OCI-LY7 (cell line): ENCODE data around the gene PDCD6IP. TPM values are rescaled to one million over a fixed set of nuclear protein-coding genes. Genes with fewer than 3 reads are reported as not detected.

ENCODE experiments used
- BruUV-seq: library from RNA; stranded (reverse); fragments of 400-500 nt; replicated peaks from 2 replicates; lab custom pipeline; 2021; lab: Mats Ljungman, UMichigan
- CTCF ChIA-PET: fragments of 300-600 bp; sonication (Branson Sonifier 250); formaldehyde crosslinking; loops from one replicate; lab custom pipeline; 2022; ENCODE audit warnings: antibody characterized with exemption; ENCODE audit not compliant: unreplicated experiment; lab: Charles Lee
- POLR2A ChIA-PET: fragments of 300-600 bp; sonication (Branson Sonifier 250); formaldehyde crosslinking; loops from one replicate; lab custom pipeline; 2022; ENCODE audit warnings: antibody characterized with exemption; lab: Charles Lee
- DNase-seq: peaks from one replicate; pipeline ENCODE4 v3.0.0-alpha.2; 2015; ENCODE audit warnings: low spot score
- H2AFZ ChIP-seq: fragments of 200-600 bp; sonication (generic), shearing (Covaris generic); 2 replicates; pipeline ENCODE4 v1.6.1; 2014; ENCODE audit warnings: mild to moderate bottlenecking, antibody characterized with exemption, low read length, moderate library complexity
- H3K27ac ChIP-seq: fragments of 200-600 bp; sonication (generic); 2 replicates; pipeline ENCODE4 v1.5.1; 2014; ENCODE audit warnings: mixed run types, low read depth, mild to moderate bottlenecking, moderate library complexity, low read length, inconsistent platforms; ENCODE audit not compliant: poor library complexity, severe bottlenecking
- H3K36me3 ChIP-seq: fragments of 200-600 bp; sonication (generic); 2 replicates; pipeline ENCODE4 v1.6.1; 2014; ENCODE audit warnings: mild to moderate bottlenecking, antibody characterized with exemption, low read length, moderate library complexity, mixed read lengths; ENCODE audit not compliant: insufficient read depth
- H3K4me1 ChIP-seq: fragments of 200-600 bp; sonication (generic); 2 replicates; pipeline ENCODE4 v1.5.1; 2014; ENCODE audit warnings: mild to moderate bottlenecking, low read length; ENCODE audit not compliant: insufficient read depth, poor library complexity, severe bottlenecking
- H3K4me2 ChIP-seq: fragments of 200-600 bp; sonication (generic); 2 replicates; pipeline ENCODE4 v1.6.1; 2014; ENCODE audit warnings: mild to moderate bottlenecking, low read length
- H3K4me3 ChIP-seq: fragments of 200-600 bp; sonication (generic); 2 replicates; pipeline ENCODE4 v1.5.1; 2014; ENCODE audit warnings: mild to moderate bottlenecking, low read depth, low read length; ENCODE audit not compliant: poor library complexity, severe bottlenecking
- H3K79me2 ChIP-seq: fragments of 200-600 bp; sonication (generic); 2 replicates; pipeline ENCODE4 v1.6.1; 2016; ENCODE audit warnings: low read depth, mild to moderate bottlenecking, low read length, moderate library complexity, mixed read lengths; ENCODE audit not compliant: insufficient read depth
- H3K9me2 ChIP-seq: fragments of 200-600 bp; sonication (generic); 2 replicates; pipeline ENCODE4 v1.6.1; 2016; ENCODE audit warnings: mild to moderate bottlenecking, low read length, mixed read lengths; ENCODE audit not compliant: insufficient read depth
- H3K9me3 ChIP-seq: fragments of 200-600 bp; sonication (generic); 2 replicates; pipeline ENCODE4 v1.6.1; 2014; ENCODE audit warnings: mild to moderate bottlenecking, mixed run types, low read length, mixed read lengths
- H4K20me1 ChIP-seq: fragments of 200-600 bp; sonication (generic); 2 replicates; pipeline ENCODE4 v1.6.1; 2014; ENCODE audit warnings: mild to moderate bottlenecking, antibody characterized with exemption, low read length, moderate library complexity, mixed read lengths; ENCODE audit not compliant: insufficient read depth
- EZH2phosphoT487 ChIP-seq: fragments of 200-600 bp; sonication (generic); IDR thresholded peaks from 2 replicates; pipeline ENCODE4 v1.6.1; 2018; ENCODE audit warnings: low read depth, borderline replicate concordance, mild to moderate bottlenecking, mixed run types, antibody characterized with exemption, low read length, moderate library complexity, mixed read lengths
- intact Hi-C: fragments of 100-400 bp; cut with micrococcal nuclease; formaldehyde crosslinking; loops from one replicate; pipeline ENCODE4 v1.10.0; 2022; ENCODE audit not compliant: unreplicated experiment
- total RNA-seq, 2 experiments: library from RNA; depleted of rRNA in 1 of 2; stranded (reverse); fragments of >200 nt in 1 of 2; shearing (Covaris generic) in 1 of 2; gene quantifications; 2 replicates each; pipeline ENCODE4 v1.2.3, GENCODE V29; 2014 to 2022
- TF ChIP-seq, protein P1 (sequence below): fragments of 200-600 bp; sonication (generic); conservative IDR thresholded peaks from 2 replicates; pipeline ENCODE4 v1.5.1; 2014; ENCODE audit warnings: mild to moderate bottlenecking, antibody characterized with exemption, low read length, moderate library complexity, mixed read lengths

The PDCD6IP gene
- total RNA-seq, 2 experiments from 2014 or later = 75.5 to 216 TPM

- DNase-seq = no peak
- BruUV-seq = no TSS peak
- no peak overlapping the region for H3K4me2 ChIP-seq
- no peaks in the 10 kb centered on the region for H3K9me2 ChIP-seq
- no peak for TF ChIP-seq EZH2phosphoT487
- TF ChIP-seq, protein P1, sequence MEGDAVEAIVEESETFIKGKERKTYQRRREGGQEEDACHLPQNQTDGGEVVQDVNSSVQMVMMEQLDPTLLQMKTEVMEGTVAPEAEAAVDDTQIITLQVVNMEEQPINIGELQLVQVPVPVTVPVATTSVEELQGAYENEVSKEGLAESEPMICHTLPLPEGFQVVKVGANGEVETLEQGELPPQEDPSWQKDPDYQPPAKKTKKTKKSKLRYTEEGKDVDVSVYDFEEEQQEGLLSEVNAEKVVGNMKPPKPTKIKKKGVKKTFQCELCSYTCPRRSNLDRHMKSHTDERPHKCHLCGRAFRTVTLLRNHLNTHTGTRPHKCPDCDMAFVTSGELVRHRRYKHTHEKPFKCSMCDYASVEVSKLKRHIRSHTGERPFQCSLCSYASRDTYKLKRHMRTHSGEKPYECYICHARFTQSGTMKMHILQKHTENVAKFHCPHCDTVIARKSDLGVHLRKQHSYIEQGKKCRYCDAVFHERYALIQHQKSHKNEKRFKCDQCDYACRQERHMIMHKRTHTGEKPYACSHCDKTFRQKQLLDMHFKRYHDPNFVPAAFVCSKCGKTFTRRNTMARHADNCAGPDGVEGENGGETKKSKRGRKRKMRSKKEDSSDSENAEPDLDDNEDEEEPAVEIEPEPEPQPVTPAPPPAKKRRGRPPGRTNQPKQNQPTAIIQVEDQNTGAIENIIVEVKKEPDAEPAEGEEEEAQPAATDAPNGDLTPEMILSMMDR = 0 out of 2 replicates have a peak, but pooled peaks have one; percentile 18
- H3K9me3 ChIP-seq = no peaks in the 10 kb centered on the region
- ChIA-PET CTCF (no interaction called here), POLR2A (no interaction called here)
- H2AFZ ChIP-seq = no peak overlapping the region
- H4K20me1 ChIP-seq = no peaks in the 10 kb centered on the region
- intact Hi-C loops = loop anchor here (10.0 kb wide), 1 partner anchor 675 kb away; the partner anchor contains the start of gene CRTAP
- H3K4me1 ChIP-seq = peaks cover 5% of the 10 kb centered on the region
- H3K4me3 ChIP-seq = no peak overlapping the region
- H3K27ac ChIP-seq = no peak overlapping the region
- H3K36me3 ChIP-seq = no peaks in the 10 kb centered on the region
- H3K79me2 ChIP-seq = no peaks in the 10 kb centered on the region
These were observed 8.3 kb upstream of the PDCD6IP start for GRCh38 chr3:33790091-33790490.

DNA sequence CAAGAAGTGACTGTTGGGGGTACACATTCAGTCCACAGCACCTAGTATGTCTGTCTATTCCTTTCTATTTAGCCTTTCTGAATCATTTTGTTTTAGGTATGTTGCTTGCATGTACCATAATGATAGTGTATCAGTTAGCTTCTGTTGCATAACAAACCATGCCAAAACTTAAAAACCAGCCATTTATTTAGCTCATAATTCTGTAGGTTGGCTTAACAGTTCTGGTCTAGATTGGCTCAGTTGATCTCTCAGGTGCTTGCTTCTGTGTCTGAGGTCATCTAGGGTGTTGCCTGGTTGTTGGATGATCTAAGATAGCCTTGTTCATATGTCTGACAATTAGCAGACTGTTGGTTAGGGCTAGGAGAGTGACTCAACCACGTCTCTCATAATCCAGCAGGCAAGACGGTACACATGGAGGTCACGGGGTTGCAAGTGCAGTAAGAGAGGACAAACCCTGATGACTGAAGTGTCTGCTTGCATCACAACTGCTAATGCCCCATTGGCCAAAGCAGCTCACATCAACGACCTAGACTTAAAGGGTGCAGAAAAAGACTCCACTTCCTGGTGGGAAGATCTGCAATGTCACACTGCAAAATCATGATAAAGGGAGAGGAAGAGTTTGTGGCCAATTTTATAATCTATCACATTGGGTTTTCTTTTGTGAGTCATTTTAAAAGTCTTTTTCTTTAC lies 6.8 kb upstream of the PDCD6IP start:
- Histone ChIP-seq H4K20me1 (no peaks in the 10 kb centered on the region), H3K4me1 (peaks cover 5% of the 10 kb centered on the region), H3K4me2 (no peak overlapping the region), H2AFZ (no peak overlapping the region), H3K9me2 (no peaks in the 10 kb centered on the region), H3K9me3 (no peaks in the 10 kb centered on the region), H3K79me2 (no peaks in the 10 kb centered on the region), H3K36me3 (no peaks in the 10 kb centered on the region), H3K4me3 (no peak overlapping the region), H3K27ac (no peak overlapping the region)
- no TSS peak for BruUV-seq
- intact Hi-C loops = loop anchor here (10.0 kb wide), 1 partner anchor 677 kb away; the partner anchor contains the start of gene CRTAP
- ChIA-PET CTCF (no interaction called here), POLR2A (interaction anchor here (1.3 kb wide), 1 partner anchor 13 kb away, joined by 4 read pairs; no protein-coding TSS in a partner anchor)
- no peak for TF ChIP-seq EZH2phosphoT487
- TF ChIP-seq, protein P1 = no peak
- no peak for DNase-seq
